Stimulated activated CD4-positive, alpha-beta T cell treated with anti-CD3 and anti-CD28 coated beads, Interleukin-2, amount 100 ng/mL, for 48 hours (primary cell): Measurements from ENCODE around the gene ARHGEF38.
"Not testable (repeated sequence)": the region's sequence is repeated elsewhere in the genome, so short reads cannot be mapped to it uniquely, and the experiment has no call there.

ENCODE experiments used
- DNase-seq, 2 donors: peaks; one replicate each; pipeline ENCODE4 v3.0.0-alpha.2; 2020

Gene ARHGEF38

DNA sequence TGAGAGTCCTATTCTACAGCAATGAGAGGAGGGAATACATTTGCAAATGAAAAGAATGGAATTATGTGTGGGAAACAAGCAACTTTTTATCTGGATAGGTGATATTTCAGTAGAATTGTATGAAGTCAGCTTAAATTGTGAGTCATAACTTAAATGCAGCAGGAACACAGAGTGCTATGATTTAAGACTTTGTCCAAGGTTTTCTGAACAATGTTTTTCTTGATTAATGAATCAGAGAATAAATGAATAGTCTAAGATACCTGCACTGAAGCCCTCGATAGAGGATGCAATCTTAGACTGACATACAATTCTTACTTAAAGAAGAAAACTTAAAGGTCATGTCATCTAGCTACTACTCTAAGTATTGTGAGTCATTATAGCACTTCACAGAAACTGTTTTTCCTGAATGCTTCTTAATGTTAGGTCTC, 8.0 kb downstream of the ARHGEF38 start:
- no peak for DNase-seq

- no peak for DNase-seq
Measured at GRCh38 chr4:105563352-105563751, 10.9 kb downstream of the ARHGEF38 start.

- DNase-seq, result no peak
Measured at GRCh38 chr4:105568584-105568983, 16.2 kb downstream of the ARHGEF38 start.

- DNase-seq, result no peak
Measured at GRCh38 chr4:105569057-105569865, 16.8 kb downstream of the ARHGEF38 start.

DNA sequence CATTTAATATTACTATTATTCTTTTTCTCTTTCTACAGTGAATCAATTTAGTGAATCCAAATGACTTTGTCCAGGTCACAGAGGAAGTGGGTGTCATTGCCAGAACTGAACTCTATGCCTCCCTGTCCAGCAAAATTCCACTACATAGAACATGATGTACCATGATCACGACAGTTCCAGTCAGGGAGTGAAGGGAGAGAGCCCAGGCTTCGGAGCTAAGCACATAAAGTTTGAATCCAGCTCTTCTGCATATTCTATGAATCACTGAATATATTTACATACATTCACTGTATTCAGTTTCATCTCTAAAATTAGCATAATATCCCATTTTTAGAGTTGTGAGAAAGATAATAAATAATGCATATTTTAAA, 17.4 kb downstream of the ARHGEF38 start:
- DNase-seq, result no peak

DNA sequence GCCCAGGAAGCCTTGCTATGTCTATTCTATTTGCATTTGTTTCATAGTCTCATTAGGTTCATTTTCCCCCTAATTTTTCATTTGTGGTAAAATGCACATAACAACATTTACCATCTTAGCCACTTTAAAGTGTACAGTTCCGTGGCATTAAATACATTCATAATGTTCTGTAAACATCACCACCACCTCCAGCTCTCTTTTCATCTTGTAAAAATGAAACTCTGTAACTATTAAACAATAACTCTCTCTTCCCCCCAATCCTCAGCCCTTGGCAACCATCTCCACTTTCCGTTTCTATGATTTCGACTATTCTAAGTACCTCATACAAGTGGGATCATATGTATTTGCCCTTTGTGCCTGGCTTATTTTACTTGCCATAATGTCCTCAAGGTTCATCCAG, 19.9 kb downstream of the ARHGEF38 start:
- no peak for DNase-seq

DNA sequence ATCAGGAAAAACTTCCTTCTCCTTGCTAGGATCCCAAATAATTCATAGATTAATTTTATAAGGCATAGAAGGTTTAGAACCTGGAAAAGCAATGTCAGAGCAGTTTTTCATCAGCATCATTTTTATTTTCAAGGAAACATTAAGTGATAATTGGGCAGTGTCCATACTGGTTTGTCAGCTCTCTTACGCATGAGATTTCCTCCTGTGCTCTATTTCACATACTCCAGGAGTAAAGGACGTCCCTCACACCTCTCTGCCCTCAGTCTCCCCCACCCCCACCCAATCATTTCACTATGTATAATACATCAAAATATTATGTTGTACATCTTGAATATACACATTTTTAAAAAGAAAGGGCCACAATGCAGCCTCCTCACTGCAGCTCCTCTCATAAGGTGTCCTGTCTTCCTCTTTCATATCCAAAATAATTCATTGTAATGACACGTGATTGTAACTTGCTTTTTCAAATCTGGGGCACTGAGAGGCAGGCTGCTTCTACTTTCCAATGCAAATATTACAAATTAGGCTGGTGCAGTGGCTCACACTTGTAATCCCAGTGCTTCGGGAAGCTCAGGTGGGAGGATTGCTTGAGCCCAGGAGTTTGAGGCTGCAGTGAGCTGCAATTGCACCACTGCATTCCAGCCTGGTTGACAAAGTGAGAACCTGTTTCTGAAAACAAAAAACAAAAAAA, 34.4 kb downstream of the ARHGEF38 start:
- no peak for DNase-seq

DNA sequence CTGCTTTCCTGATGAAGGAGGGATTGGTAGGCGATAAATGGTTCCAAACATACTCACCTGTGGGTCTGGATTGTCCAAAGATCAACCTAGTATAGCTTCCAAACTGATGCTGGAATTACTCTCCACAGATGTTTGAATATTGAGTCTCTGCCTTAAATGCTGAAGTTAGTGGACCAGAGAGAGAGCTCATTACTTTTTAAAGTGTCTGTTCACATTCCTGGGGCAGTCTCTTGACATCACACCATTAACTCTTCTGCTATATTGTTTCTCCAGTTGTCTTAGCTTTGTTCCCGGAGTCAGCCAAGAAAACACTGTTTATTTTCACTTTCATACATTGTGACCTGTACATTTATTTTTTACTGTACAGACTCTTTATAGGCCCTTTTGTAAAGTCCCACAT, 35.4 kb downstream of the ARHGEF38 start:
- no peak for DNase-seq

DNA sequence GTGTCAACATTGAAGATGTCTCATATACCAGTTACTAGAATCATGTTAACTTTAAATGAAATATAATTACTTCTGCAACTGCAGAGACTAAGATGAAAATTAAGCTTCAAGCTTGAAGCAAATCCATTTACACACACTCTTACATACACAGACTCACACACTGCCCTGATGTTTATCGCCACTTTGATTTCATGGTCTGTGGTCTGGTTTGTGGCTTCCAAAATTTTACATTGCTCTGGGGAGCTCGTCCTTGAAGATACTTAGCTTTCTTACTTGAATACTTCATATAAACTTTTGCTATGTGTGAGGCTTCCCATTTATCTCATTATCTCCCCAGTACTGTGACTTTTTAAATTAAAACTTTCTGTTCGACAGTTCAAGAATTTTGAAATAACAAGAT, 35.8 kb downstream of the ARHGEF38 start:
- DNase-seq, result no peak

GRCh38 chr4:105591573-105591972, 39.2 kb downstream of the ARHGEF38 start:
- DNase-seq, result no peak

DNA sequence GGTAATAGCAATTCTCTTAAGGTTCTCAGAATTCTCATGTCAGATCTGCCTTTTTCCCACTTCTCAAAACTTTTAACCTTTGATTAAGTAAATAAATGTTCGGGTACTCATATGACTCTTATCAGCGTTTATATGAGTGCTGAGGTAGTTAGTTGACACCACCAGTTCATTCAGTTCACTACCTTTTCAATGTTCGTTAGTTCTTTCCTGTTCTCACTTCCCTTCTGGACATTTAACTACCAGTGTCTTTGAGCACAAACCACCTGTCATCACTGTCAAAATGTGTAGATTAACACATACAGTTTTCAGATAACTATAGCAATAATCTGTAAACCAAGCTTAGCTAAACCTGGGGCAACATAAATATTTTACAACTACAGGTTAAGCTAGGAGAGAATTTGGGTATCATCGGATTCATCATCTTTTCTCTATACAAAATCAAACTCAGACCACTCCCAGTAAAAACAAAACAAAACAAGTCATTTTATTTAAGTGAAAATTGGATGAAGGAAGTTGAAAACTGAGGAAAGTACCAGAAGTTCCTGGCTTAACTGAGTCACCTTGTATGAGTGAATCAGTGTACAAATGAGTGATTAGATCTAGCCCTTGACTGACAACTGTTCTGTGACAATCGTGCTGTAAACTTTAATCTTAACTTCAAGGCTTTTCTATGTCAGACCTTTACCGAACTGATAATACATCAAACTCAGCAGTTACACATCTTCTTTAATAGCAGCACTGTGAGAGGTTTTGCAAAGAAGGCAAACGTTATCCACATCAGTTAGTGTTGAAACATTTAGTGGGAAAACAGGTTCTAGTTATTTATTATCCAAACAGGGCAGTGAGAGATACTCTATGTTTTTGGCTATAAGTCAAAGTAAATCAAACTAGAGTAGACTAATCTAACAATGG, 41.9 kb downstream of the ARHGEF38 start:
- no peak for DNase-seq

DNA sequence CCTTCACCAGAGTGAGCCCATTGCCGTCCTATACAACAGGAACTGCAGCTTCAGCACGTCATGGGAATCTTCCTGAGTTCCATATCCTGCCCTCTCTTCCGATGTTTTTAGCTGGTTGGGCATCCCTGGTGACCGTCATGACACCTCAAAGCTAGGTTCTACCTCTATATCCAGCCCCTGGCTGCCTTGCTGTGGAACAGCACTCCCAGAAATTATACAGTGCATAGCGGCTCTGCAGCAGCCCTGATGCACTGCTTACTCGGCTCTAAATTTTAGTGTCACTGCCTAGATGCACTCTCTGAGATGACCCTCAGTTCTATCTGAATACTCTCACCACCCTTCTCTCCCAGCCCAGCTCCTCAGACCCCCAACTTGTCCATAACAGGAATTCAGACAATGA, 44.3 kb downstream of the ARHGEF38 start:
- no peak for DNase-seq

GRCh38 chr4:105598052-105598451, 45.6 kb downstream of the ARHGEF38 start:
- no peak for DNase-seq

- no peak for DNase-seq
Measured at GRCh38 chr4:105598787-105599186, 46.4 kb downstream of the ARHGEF38 start.

DNA sequence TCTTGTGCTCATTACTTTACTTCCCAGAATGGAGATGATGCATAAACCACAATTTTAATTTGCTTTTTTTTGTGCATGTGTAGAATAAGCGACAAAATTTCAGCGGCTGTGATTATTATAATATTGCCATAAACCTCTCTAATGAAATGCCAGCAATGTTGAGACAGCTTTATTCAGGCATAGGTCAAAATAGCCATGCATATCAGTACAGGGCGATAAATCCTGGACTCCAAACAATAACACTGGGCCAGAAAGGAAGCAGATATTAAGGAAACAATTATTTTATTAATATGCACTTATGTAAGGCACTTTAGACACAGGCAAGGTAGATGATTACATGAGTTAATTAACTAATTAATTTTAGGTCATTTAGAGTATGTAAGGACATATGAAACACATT, 47.1 kb downstream of the ARHGEF38 start:
- DNase-seq, result no peak

GRCh38 chr4:105599932-105600655, 47.7 kb downstream of the ARHGEF38 start:
- DNase-seq, result no peak

- DNase-seq, result no peak
Measured at GRCh38 chr4:105600951-105601350, 48.5 kb downstream of the ARHGEF38 start.

- no peak for DNase-seq
Measured at GRCh38 chr4:105601406-105601805, 49.0 kb downstream of the ARHGEF38 start.

DNA sequence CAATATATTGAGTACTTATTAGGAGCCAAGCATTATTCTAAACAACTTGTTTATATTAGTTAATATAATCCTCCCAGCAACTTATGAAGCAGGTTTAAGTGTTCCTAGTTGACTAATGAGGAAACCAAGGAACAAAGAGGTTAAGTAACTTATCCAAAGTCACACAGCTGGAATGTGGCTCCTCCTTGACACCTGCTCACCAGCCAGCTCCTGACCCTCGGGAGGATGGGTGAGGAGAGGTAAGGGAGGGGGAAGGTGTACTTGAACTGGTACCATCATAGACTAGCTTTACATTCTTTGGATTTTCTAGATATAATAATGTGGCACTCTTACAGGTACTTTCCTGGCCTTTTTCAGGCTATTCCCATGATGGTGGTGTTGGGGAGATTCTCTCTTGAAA, 50.7 kb downstream of the ARHGEF38 start:
- DNase-seq, result no peak

- no peak for DNase-seq
Measured at GRCh38 chr4:105605493-105605892, 53.1 kb downstream of the ARHGEF38 start.

GRCh38 chr4:105607876-105608275, 55.5 kb downstream of the ARHGEF38 start:
- no peak for DNase-seq

DNA sequence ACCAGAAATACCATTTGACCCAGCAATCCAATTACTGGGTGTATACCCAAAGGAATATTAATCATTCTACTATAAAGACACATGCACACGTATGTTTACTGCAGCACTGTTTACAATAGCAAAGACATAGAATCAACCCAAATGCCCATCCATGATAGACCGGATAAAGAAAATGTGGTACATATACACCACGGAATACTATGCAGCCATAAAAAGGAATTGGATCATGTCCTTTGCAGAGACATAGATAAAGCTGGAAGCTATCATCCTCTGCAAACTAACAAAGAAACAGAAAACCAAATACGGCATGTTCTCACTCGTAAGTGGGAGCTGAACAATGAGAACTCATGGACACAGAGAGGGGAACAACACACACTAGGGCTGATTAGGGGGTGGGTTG, 57.4 kb downstream of the ARHGEF38 start:
- not testable (repeated sequence) for DNase-seq

DNA sequence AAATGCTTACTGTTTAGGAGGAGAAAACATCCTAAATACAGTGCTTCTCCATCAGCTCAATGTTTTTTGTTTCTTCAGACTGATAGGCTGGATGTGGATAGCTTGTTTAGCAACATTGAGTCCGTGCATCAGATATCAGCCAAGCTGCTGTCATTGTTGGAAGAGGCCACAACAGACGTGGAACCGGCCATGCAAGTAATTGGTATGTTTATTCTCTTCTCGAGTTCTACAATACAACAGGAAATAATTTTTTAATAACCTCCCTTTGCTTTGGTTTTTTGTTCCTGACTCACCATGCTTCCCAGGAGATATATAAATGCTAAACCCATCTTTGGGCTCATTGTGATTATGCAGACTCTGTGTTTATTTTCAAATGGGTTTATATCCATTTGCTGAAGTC, 60.9 kb downstream of the ARHGEF38 start:
- no peak for DNase-seq
